ENCODE results near the gene HIVEP2.

- TF ChIP-seq EZH2 (IDR thresholded peaks at IDR 0.05; ENCODE audit: insufficient read depth, poor library complexity, severe bottlenecking) (no peak), EZH2phosphoT487 (IDR thresholded peaks at IDR 0.05; ENCODE audit: insufficient read depth, low read depth) (no peak)
Observed at GRCh38 chr6:142799639-142800038, 145.3 kb downstream of the HIVEP2 start.
